Brain pericyte (primary cell): ENCODE results near the gene LIN9.
"Not testable (repeated sequence)": the region's sequence is repeated elsewhere in the genome, so short reads cannot be mapped to it uniquely, and the experiment has no call there.

Experiments
- DNase-seq: peaks from one replicate; pipeline ENCODE4 v3.0.0-alpha.2; 2012; ENCODE audit warnings: low read depth, low spot score

The LIN9 gene

DNA sequence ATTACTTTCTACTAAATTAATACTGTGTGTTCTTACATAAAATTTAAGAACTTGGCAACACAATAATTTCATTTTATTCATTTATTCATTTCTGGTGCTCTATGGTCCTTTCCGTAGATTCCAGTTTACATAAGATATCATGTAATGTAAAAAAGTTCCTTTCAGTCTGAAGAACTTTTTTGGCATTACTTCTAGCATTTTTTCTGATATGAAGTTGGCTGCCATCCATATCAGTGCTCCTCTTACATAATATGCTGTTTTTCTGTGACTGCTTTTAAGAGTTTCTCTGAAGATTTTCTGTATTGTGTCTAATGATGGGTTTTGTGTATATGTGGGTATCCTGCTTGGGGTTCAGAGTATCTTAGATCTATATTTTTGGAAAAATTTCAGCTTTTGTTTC, 34.8 kb downstream of the LIN9 start:
- DNase-seq = no peak

DNA sequence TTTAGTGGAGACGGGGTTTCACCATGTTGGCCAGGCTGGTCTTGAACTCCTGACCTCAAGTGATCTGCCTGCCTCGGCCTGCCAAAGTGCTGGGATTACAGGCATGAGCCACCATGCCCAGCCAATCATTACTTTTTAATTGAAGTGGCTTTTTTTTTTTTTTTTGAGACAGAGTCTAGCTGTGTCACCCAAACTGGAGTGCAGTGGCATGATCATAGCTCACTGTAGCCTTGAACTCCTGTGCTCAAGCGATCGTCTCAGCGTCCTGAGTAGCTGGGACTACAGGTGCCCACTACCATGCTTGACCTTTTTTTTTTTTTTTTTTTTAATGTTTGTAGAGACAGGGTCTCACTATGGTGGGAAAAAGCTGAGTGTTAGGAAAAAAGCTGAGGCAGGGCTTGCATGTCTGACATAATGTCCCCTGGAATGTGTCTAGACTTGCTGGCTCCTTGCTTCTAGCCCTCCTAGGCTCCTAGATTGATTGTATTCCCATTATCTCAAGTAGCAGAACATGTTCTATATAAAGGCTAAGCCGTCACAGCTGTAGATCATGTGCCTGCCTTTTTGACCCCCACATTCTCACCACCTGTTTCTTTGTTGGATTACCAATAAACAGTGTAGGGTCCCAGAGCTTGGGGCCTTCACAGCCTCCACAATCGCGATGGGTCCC, 36.6 kb downstream of the LIN9 start:
- DNase-seq = not testable (repeated sequence)

DNA sequence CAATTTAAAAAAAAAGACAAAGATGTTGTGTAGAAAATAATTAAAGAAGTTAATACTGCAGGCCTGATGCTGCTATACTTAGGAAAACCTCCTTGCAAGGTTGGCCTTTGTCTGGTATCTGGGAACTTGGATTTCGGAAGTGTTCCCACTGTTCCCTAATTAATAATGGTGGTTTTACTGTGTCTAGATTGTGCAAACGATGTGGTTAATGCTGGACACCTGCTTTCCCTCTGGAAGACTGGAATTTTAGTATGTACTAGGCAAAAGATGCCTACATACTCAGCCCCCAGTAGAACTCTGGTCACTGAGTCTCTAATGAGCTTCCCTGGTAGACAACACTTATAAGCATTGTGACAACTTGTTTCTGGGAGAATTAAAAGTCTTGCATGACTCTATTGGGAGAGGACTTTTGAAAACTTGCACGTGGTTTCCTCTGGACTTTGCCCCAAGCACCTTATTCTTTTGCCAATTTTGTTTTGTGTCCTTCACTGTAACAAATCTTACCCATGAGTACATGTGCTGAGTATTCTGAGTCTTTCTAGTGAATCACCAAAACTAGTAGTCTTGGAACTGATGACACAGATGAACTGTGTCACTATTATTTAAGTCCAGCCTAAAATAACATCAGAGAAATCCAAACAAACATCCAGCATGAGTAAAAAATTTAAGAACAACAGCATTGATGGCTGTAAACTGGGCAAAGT, 40.4 kb downstream of the LIN9 start:
- DNase-seq = no peak

DNA sequence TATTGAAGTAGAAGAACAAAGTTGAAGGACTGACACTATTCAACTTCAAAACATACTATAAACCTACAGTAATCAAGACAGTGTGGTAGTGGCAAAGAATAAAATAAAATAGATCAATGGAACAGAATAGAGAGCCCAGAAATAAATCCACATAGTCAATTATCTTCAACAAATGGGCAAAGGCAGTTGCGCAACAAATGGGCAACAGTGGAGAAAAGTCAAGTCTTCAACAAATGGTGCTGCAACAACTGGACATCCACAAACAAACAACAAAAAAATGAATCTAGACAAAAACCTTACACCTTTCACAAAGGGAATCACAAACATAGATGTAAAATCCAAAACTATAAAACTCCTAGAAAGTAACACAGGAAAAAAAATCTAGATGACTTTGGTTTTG, 47.1 kb downstream of the LIN9 start:
- DNase-seq = no peak

DNA sequence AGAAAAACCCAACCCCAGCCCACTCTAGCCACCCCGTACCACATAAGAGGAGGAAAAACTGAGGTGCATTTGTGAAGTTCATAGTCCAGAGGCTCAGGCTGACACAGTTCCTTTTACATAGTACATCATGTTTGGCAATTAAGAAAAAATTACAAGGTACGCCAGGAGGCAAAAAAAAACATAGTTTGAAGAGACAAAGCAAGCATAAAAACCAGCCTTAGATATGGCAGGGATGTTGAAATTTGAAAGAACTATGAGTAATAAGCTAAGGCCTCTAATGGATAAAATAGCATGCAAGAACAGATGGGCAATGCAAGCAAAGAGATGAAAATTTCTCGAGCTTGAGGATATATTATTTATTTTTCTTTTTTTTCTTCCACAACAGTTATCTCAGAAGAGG, 53.6 kb downstream of the LIN9 start:
- no peak for DNase-seq

DNA sequence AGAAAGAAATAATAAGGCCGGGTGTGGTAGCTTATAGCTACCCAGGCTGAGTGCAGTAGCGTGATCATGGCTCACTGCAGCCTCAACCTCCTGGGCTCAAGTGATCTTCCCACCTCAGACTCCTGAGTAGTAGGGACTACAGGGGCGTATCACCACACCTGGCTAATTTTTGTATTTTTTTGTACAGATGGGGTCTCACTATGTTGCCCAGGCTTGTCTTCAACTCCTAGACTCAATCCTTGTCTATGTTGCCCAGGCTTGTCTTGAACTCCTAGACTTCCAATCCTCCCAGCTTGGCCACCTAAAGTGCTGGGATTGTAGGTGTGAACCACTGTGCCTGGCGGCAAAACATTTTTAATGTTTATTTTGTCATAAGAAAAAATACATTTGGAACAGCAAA, 55.0 kb downstream of the LIN9 start:
- no peak for DNase-seq

DNA sequence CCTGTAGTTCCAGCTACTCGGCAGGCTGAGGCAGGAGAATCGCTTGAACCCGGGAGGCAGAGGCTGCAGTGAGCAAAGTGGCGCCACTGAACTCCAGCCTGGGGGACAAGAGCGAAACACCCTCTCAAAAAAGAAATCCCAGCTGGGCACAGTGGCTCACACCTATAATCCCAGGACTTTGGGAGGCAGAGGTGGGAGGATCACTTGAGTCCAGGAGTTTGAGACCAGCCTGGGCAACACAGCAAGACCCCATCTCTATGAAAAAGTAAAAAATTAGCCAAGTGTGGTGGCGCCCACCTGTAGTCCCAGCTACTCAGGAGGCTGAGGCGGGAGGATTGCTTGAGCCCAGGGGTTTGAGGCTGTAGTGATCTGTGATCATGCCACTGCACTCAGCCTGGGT, 56.1 kb downstream of the LIN9 start:
- DNase-seq = not testable (repeated sequence)

DNA sequence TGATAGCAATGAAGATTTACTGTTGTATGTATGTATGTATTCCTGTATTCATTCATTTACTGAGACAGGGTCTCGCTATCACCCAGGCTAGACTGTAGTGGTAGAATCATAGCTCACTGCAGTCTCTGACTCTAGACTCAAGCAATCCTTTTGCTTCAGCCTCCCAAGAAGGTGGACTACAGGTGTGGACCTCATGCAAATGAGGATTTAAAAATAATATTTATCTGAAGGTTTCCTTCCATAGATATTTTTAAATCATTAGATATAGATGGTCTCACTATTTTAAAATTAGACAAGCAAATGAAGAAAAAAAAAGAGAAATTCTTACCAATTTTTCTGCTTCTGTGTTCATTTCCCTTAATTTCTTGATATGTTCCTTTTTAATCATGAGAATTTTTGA, 58.5 kb downstream of the LIN9 start:
- DNase-seq = no peak

DNA sequence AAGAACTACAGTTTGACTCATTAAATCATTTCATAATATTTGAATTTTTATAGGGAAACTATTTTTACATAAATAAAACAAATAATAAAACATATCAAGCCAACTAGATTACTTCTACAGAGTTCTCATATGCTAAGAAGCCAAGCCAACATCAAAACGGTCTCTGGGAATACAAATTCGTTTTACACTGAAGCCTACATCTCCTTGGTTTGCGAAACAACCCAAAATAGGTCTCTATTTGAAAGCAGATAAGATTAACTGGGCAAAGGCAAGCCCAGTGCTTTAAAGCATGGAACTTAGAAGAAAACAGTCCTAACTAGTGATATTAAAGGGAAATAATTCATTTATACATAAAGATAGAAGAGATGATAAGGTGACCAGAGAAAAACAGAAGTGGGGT, 60.2 kb downstream of the LIN9 start:
- DNase-seq = no peak

DNA sequence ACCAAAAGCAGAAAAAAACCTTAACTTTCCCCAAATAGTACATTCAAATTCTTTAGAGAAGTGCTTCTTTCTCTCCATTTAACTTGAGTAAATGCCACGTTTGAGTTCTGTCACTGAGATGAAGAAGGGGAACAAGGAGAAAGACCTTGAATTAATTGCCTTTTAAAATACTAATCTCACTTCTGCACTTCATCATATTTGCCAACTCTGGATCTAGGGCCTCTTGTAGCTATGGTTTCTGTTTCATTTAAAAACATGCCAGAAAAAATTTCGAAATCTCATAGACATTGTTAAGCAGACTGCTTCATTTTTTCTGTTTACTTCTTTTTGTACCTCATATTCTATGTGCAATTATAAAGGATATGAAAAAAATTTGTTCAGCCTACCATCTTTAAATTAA, 60.9 kb downstream of the LIN9 start:
- no peak for DNase-seq

DNA sequence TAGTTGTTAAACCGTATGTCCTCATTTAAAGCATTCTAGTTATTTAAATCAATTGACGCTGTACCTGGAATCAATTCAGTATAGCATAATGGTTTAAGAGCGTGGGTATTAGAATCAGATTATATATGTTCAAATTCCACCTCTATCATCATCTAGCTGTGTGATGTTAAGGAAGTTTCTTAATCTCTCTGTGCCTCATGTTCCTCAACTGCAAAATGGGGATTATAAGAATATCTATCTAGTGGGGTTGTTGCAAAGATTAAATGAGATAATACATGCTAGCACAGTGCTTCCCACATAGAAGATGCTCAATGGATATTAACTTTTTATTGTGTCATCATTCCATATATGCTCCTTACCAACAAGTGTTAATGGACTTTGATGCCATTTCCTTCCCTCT, 69.5 kb downstream of the LIN9 start:
- no peak for DNase-seq

DNA sequence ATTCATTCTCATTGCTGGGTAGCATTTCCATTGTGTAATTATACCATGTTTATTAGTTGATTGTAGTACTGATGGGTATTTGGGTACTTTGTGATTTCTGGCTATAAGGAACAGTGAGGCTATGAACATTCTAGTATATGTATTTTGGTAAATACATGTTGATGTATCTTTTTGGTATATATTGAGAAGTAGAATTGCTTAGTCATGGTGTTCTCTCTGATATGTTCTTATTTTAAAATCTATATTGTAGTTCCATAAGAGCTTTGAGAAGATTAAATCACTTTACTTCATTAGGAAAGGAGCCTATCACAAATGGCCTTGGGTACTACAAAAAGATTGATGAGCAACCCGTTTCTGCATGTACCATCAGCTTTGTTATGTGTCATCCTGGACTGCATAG, 72.1 kb downstream of the LIN9 start:
- DNase-seq = no peak

DNA sequence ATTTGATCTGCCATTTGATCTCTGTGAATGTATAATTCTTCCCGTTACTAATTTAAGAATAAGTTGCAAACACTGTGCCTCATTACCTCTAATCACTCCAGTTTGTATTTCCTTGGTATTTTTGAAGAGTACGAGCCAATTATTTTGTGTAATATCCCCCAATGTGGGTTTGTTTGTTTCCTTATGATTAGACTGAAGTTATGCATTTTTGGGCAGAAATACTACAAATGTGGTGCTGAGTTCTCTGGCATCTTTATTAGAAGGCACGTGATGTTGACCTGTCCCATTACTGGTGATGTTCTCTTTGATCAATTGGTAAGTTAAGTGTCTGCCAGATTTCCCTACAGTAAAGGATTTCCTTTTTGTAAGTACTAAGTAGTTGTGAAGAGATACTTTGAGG, 75.2 kb downstream of the LIN9 start:
- DNase-seq = no peak

DNA sequence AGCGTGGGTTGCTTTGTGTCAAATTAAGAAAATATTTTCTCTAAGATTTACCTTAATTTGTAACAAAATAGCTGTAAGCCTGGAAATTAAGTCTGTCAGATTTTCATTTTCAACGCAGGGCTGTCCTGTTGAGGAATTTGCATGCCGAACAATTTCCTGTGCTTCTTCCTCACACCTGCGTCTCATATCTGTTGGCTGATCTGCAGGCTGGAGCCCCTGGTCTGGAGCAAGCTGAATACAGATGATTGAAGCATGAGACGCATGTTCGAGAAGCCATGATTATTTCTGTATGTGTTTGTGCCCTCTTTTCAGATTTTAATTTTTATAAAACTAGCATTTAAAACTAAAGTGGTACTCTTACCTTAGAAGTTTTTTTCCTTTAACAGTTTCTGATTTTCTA, 75.7 kb downstream of the LIN9 start:
- no peak for DNase-seq

DNA sequence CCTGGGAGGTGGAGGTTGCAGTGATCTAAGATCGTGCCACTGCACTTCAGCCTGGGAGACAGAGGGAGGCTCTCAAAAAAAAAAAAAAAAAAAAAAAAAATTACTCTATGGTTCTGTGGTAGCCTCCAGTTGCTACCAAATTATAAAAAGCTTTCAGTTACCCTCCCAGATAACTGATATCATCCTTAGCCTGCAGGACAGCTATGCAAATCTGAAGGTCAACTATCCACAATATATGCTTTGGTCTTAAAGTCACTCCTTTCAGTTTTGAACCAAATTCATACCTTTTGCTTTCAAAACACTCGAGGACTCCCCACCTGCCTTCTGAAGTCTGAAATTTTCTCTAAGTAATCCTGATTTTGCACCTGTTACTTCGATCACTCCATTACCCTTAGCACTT, 82.4 kb downstream of the LIN9 start:
- DNase-seq = no peak

DNA sequence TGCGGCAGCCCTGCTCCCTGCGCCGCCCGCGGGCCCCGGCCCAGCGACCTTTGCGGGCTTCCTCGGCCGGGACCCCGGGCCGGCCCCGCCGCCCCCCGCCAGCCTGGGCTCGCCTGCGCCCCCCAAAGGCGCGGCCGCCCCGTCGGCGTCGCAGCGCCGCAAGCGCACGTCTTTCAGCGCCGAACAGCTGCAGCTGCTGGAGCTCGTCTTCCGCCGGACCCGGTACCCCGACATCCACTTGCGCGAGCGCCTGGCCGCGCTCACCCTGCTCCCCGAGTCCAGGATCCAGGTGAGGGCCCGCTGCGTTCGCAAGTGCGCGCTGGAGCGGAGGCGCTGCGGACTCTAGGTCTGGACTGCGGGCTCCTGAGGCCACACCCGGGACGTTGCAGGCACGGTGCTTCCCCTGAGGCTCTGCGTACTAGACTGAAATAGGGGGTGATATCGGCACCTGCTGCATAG, 85.1 kb downstream of the LIN9 start:
- no peak for DNase-seq

DNA sequence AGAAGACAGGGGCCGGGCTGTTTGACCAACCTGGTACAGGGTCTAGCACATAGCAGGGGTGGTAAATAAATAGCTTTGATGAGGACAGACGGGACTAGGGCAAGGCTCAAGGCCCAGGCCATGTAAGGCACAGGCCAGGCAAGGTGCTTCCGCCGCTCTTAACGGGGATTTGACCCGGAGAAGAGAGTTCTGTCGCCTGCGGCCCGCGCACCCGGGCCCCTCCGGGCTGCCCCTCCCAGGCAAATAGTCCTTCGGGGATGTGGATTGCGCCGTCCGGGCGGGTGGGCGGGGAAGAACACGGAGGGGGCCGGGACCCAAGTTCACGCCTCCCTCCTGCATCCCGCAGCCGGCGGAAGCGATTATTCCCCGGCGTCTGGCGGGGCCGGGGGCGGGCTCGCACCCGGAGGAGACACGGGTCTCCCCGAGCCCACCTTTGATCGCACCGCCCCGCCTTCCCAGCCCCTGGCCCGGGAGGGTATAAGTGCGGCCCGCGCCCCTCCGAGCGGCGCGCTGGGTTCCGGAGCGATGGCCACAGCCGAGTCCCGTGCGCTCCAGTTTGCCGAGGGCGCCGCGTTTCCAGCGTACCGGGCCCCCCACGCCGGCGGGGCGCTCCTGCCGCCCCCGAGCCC, 85.7 kb downstream of the LIN9 start, which contains the start of gene MIXL1:
Gene MIXL1, plus strand, starts transcription at position 508 of the 629 bp plus-strand sequence. Its CDS starts 18 bp downstream, at position 526.
- DNase-seq = no peak

DNA sequence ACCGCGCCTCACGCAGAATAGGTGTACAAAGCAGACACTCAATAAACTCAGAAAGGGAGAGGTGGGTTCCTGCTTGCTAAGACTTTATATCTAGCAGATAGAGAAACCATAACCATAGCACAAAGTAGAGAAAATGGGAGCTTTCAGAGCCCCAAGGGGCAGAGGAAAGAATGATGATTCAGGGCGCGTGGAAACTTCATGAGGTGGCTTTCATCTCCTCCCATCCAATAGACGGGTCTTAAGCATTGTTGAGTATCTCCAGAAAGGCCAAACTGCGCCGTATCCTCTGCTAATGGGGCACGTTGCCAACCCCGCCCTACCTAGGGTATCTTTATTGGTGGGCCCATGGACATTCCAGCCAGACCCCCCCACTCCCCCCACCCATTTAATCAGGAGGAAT, 86.3 kb downstream of the LIN9 start:
- no peak for DNase-seq

DNA sequence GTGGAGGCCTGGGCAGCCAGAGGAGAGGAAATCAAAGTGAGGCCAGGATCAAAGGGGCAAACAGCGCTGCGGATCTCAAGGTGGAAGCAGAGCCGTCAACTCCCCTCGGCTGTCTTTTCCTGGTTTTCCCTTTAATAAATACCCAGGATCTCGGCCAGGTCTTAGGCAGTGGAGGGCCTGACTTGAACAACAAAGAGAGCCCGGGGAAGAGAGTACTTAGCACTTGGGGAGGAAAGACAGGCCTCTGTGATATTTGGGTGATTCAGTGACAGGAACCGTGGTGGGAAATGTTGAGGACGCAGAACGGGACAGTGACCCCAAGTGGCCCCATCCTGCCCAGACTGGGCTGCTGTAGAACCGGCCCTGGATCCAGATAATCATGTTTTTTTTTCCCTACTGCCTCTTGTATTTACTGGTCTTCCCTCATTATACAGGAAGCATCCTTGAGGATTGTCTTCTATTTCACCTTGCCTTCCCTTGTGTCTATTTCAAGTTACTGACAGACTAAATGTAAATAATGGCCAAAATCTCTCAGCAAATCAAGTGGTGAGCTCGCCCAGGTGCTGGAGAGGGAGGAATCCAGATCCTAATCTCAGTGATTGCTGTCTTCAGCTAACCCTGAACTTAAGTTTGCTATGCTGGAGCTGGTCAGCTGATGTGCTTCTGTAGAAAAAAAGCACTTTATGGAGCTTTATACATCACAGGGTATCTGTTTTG, 88.3 kb downstream of the LIN9 start:
- DNase-seq = no peak

DNA sequence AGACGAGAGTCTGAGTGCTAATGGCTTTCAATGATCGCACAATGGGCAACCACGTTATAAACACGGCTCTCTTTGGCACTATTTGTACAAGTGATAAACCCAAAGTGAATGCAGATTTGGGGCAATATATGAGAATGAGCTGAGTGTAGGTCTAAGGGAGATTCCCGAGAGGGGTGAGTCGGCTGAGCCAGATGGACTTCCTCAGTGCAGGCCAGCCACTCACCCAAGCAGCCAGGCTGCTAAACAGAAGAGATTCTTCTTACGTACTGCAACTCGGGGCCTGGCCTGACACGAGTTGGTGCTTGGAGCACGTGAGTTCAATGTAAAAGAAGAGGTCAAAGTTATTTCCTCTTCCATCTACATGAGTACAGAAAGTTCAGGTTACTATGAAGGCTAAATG, 91.7 kb downstream of the LIN9 start:
- DNase-seq = no peak

DNA sequence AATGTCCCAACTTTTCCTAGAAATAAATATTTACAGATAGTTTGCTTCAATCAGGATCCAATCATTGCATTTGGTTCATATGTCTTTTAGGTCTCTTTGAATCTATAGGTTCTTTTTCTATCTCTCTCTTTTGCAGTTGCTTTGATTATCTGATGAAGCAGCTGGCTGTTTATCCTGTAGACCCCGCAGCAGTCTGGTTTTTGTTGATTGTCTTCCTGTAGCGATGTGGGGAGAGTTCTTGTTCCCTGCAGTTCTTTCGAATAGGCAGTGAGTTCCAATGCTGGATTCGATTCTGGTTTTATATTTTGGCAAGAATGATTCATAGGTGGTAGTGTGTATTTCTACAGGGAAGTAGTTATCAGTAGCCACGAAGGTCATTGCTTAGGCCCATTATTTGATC, 92.9 kb downstream of the LIN9 start:
- no peak for DNase-seq

DNA sequence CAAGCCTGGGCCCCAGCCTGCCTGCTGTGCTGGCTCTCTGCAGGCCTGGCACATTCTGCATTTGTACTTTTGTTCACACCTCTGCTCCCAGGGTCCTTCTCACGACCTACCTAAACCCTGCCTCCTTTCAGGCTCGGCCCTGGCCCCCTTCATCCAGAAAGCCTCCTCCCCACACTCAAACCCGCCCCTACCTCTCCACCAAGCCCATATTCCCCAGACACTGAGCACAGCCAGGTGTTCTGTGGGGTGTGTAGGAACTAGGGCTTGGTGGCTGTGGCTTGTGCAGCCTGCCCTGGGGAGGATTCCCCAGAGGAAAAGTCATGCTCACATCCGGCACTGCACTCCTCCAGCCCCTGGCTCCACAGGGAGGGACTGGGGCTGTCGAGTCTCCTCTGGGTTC, 93.7 kb downstream of the LIN9 start:
- DNase-seq = no peak
